Measurements from ENCODE around the gene DCC. TPM values are rescaled to one million over a fixed set of nuclear protein-coding genes. Genes with fewer than 3 reads are reported as not detected.

DCC gene
- total and polyA plus RNA-seq, 2 donors (not counting 1 experiment from before 2014, with no cell fraction given) = not detected

- ChIA-PET CTCF (interaction anchor here (1.3 to 1.9 kb wide), 3 partner anchors 551 to 1104 kb away, joined by 5 to 13 read pairs (median 6); no protein-coding TSS in a partner anchor), POLR2A (no interaction called here)
- peaks cover 2% of the 10 kb centered on the region for H3K27me3 Mint-ChIP-seq
- H3K9me3 ChIP-seq (ENCODE audit: control extremely low read depth in 1 of 3, control insufficient read depth in 2 of 3, insufficient read depth in 1 of 3, low read length in 2 of 3) = no peaks in the 10 kb centered on the region
- H3K27ac ChIP-seq (ENCODE audit: low read length in 2 of 2) = no peak overlapping the region
- peak; percentile 23 for DNase-seq
- H3K4me1 ChIP-seq (ENCODE audit: control insufficient read depth in 2 of 2, insufficient read depth in 2 of 2, low read length in 2 of 2) = no peaks in the 10 kb centered on the region
- H3K27me3 ChIP-seq (replicated peaks in 1 of 4; ENCODE audit: control extremely low read depth in 1 of 4, control insufficient read depth in 3 of 4, insufficient read depth in 4 of 4, low read length in 3 of 4) = no peaks in the 10 kb centered on the region
- H3K27ac Mint-ChIP-seq = no peak overlapping the region
- no peaks in the 10 kb centered on the region for H4K20me1 ChIP-seq (ENCODE audit: control insufficient read depth, insufficient read depth, low read length, poor library complexity, severe bottlenecking)
- ATAC-seq (ENCODE audit: low read depth) = no peak
- H3K9ac ChIP-seq (ENCODE audit: low read length) = no peak overlapping the region
- no peaks in the 10 kb centered on the region for H3K9me3 Mint-ChIP-seq (ENCODE audit: insufficient read depth)
- no peaks in the 10 kb centered on the region for H3K36me3 ChIP-seq (replicated peaks in 1 of 2; ENCODE audit: control extremely low read depth in 1 of 2, control insufficient read depth in 1 of 2, extremely low read depth in 1 of 2, insufficient read depth in 2 of 2, low read length in 1 of 2)
- H3K4me3 Mint-ChIP-seq = no peak overlapping the region
- WGBS (ENCODE audit: insufficient coverage) = 95% methylated on average over 4 of the region's 12 CpGs
- no peaks in the 10 kb centered on the region for H3K4me1 Mint-ChIP-seq
- H3K79me2 ChIP-seq (ENCODE audit: control insufficient read depth, insufficient read depth, low read length) = no peaks in the 10 kb centered on the region
- H3K4me3 ChIP-seq (ENCODE audit: control extremely low read depth in 1 of 5, extremely low read depth in 1 of 5, insufficient read depth in 1 of 5, low read depth in 2 of 5, low read length in 4 of 5) = no peak overlapping the region
- no peak overlapping the region for H3K4me2 ChIP-seq (replicated peaks; ENCODE audit: low read depth, low read length, poor library complexity, severe bottlenecking)
- H2AFZ ChIP-seq (ENCODE audit: insufficient read depth, low read depth, low read length, poor library complexity, severe bottlenecking) = no peak overlapping the region
- TF ChIP-seq CTCF (IDR thresholded peaks at IDR 0.05) (peak; percentile 79), EZH2 (IDR thresholded peaks at IDR 0.05; ENCODE audit: borderline replicate concordance, insufficient read depth, low read depth, low read length, poor library complexity, severe bottlenecking) (no peak)
- intact Hi-C loops (cut with micrococcal nuclease) = loop anchor here (1.0 kb wide), 1 partner anchor 551 kb away; no protein-coding TSS in a partner anchor
Observed at GRCh38 chr18:53567929-53568574, 1228.1 kb downstream of the DCC start.

Small RNA genes lying within 50 kb of the gene (small RNA-seq; reads per million reads assigned to genes)
- gene AC011155.1 (ENCODE audit: insufficient read length, low read depth, low replicate concordance) (not detected), gene MIR4528 (ENCODE audit: insufficient read length, low read depth, low replicate concordance) (not detected)

Data from B cell (primary cell).